LNCaP clone FGC (cell line): ENCODE data around the gene TBCC.
"Not testable (repeated sequence)": the region's sequence is repeated elsewhere in the genome, so short reads cannot be mapped to it uniquely, and the experiment has no call there.

ENCODE experiments used
- DNase-seq: peaks from one replicate; pipeline ENCODE4 v3.0.0-alpha.2; 2011; ENCODE audit warnings: low read depth
- H3K4me3 ChIP-seq: 2 replicates; pipeline ENCODE4 v1.5.1; 2011; ENCODE audit warnings: mild to moderate bottlenecking, low read depth, low read length, control low read depth
- TF ChIP-seq, protein P1 (sequence below): IDR thresholded peaks from 2 replicates; pipeline ENCODE4 v1.5.1; 2012; ENCODE audit warnings: mild to moderate bottlenecking; ENCODE audit not compliant: control insufficient read depth, insufficient read depth; ENCODE audit errors: extremely low read depth

Gene TBCC

DNA sequence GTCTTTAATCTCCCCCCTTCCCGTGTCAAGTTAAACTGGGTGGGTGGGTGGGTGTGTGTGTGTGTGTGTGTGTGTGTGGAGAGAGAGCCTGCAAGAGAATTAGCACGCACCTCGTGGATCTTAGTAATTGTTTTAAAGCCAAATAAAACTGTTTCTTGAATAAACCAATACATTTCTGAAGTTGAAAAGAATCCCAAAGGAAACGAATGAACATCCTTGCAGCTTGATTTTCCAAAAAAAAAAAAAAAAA is 35.6 kb upstream of the TBCC start:
- H3K4me3 ChIP-seq: peak overlapping the region; percentile 60
- DNase-seq: no peak
- TF ChIP-seq, protein P1, sequence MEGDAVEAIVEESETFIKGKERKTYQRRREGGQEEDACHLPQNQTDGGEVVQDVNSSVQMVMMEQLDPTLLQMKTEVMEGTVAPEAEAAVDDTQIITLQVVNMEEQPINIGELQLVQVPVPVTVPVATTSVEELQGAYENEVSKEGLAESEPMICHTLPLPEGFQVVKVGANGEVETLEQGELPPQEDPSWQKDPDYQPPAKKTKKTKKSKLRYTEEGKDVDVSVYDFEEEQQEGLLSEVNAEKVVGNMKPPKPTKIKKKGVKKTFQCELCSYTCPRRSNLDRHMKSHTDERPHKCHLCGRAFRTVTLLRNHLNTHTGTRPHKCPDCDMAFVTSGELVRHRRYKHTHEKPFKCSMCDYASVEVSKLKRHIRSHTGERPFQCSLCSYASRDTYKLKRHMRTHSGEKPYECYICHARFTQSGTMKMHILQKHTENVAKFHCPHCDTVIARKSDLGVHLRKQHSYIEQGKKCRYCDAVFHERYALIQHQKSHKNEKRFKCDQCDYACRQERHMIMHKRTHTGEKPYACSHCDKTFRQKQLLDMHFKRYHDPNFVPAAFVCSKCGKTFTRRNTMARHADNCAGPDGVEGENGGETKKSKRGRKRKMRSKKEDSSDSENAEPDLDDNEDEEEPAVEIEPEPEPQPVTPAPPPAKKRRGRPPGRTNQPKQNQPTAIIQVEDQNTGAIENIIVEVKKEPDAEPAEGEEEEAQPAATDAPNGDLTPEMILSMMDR: no peak

- TF ChIP-seq, protein P1: no peak
- no peak overlapping the region for H3K4me3 ChIP-seq
- no peak for DNase-seq
Observed at GRCh38 chr6:42779521-42779920, 33.6 kb upstream of the TBCC start.

- TF ChIP-seq, protein P1: no peak
- H3K4me3 ChIP-seq: no peak overlapping the region
- no peak for DNase-seq
Observed at GRCh38 chr6:42778122-42778521, 32.2 kb upstream of the TBCC start.

- TF ChIP-seq, protein P1: no peak
- DNase-seq: no peak
- no peak overlapping the region for H3K4me3 ChIP-seq
Observed at GRCh38 chr6:42777126-42777822, 31.4 kb upstream of the TBCC start.

DNA sequence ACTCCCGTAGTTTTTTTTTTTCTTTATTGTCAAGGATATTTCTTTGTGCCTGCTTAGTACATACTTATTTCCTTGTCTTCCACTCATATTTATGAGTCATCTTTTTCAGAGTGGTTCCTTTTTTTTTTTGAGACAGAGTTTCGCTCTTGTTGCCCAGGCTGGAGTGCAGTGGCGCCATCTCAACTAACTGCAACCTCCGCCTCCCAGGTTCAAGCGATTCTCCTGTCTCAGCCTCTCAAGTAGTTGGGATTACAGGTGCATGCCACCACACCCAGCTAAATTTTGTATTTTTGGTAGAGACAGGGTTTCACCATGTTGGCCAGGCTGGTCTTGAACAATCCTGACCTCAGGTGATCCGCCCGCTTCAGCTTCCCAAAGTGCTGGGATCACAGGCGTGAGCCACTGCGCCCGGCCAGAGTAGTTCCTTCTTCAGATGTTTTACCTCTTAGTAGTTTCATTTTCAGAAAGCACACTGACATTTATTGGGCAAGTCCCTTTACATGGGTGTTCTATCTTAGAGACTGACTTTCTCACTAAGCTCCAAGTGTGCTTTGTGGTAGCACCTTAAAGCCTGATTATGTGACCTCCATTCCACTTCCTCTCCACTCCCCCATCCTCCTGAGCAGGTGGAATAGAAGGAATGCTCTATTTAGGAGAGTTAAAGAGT is 29.1 kb upstream of the TBCC start:
- DNase-seq, H3K4me3 ChIP-seq: not testable (repeated sequence)

DNA sequence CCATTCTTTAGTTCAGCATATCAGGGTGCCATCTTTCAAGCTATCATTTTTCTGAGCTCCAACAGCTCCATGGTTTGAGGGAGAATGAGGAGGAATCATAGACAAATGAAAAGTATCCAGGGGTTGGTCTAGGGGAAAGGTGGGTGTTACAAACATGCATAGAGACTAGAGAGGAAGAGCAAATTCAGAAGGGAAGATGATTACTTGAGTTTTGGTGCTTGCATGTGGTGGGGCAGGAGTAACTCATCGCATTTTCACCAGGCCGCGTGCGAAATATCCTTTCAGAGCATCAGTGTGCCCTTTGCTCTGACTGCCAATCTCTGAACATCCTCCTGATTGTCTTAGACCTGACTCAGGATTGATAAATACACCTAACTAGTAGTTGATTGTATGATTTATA is 28.3 kb upstream of the TBCC start:
- no peak overlapping the region for H3K4me3 ChIP-seq
- DNase-seq: no peak
- TF ChIP-seq, protein P1: no peak

DNA sequence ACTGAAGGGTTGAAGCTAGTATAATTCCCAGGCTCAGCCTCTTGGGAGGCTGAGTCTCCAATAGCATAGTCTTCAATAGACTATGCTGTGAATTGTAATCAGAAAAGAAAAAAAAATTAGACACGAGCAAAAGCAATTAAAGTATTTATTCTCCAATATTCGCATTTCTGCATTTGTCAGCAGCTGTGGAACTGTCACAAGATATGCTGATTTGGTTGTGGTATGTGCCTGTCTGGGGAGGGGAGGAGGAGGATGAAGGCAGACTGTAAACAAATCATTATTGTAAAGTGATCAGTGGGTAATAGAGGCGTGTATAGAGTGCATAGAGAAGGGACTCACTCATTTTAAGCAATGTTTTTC is 25.8 kb upstream of the TBCC start:
- TF ChIP-seq, protein P1: no peak
- H3K4me3 ChIP-seq: no peak overlapping the region
- no peak for DNase-seq
